ENCODE data around the gene HCRTR1.

The HCRTR1 gene

GRCh38 chr1:31598980-31599379 lies 18.5 kb upstream of the HCRTR1 start:
- no peak for DNase-seq

- DNase-seq = no peak
These were observed 16.8 kb upstream of the HCRTR1 start for GRCh38 chr1:31600641-31601040.

- DNase-seq = no peak
These were observed 15.4 kb upstream of the HCRTR1 start for GRCh38 chr1:31602081-31602480.

GRCh38 chr1:31605908-31606427 lies 11.5 kb upstream of the HCRTR1 start:
- no peak for DNase-seq

- DNase-seq = no peak
These were observed 10.1 kb upstream of the HCRTR1 start for GRCh38 chr1:31607360-31607759.

GRCh38 chr1:31609514-31610118 lies 7.9 kb upstream of the HCRTR1 start:
- no peak for DNase-seq

GRCh38 chr1:31614414-31615005 lies 3.0 kb upstream of the HCRTR1 start:
- DNase-seq = no peak

- no peak for DNase-seq
These were observed 2.1 kb upstream of the HCRTR1 start for GRCh38 chr1:31615414-31615813.

GRCh38 chr1:31615939-31616338 lies 1.6 kb upstream of the HCRTR1 start:
- DNase-seq = no peak

- DNase-seq = peak; percentile 66
These were observed 642 bp downstream of the HCRTR1 start for GRCh38 chr1:31617916-31618746.

GRCh38 chr1:31618916-31619846 lies 1.7 kb downstream of the HCRTR1 start:
- DNase-seq = no peak

GRCh38 chr1:31620631-31621497 lies 3.4 kb downstream of the HCRTR1 start:
- no peak for DNase-seq

- DNase-seq = no peak
These were observed 4.0 kb downstream of the HCRTR1 start for GRCh38 chr1:31621498-31621820.

- no peak for DNase-seq
These were observed 4.6 kb downstream of the HCRTR1 start for GRCh38 chr1:31621847-31622730.

GRCh38 chr1:31623365-31623764 lies 5.9 kb downstream of the HCRTR1 start:
- no peak for DNase-seq

- no peak for DNase-seq
These were observed 6.8 kb downstream of the HCRTR1 start for GRCh38 chr1:31624309-31624708.

- DNase-seq = no peak
These were observed 7.4 kb downstream of the HCRTR1 start for GRCh38 chr1:31624731-31625514.

GRCh38 chr1:31625561-31626222 lies 8.2 kb downstream of the HCRTR1 start:
- no peak for DNase-seq
